Neural crest cell (in vitro differentiated cells): ENCODE results near the gene FCRLB. TPM values are rescaled to one million over a fixed set of nuclear protein-coding genes. Genes with fewer than 3 reads are reported as not detected.

Experiments
- DNase-seq: peaks from one replicate; pipeline ENCODE4 v3.0.0; 2021; ENCODE audit warnings: low read depth, mixed read lengths, low spot score
- H3K27ac Mint-ChIP-seq: one replicate; pipeline ENCODE4 v1.8.0; 2021; ENCODE audit warnings: mild to moderate bottlenecking, mixed read lengths; ENCODE audit not compliant: unreplicated experiment
- H3K27me3 Mint-ChIP-seq: 2 replicates; pipeline ENCODE4 v1.8.0; 2021; ENCODE audit warnings: low read depth, mild to moderate bottlenecking, mixed read lengths
- H3K36me3 Mint-ChIP-seq: 2 replicates; pipeline ENCODE4 v1.8.0; 2021; ENCODE audit warnings: low read depth, mild to moderate bottlenecking, mixed read lengths
- H3K4me1 Mint-ChIP-seq: 2 replicates; pipeline ENCODE4 v1.8.0; 2021; ENCODE audit warnings: mixed read lengths
- H3K4me3 Mint-ChIP-seq: one replicate; pipeline ENCODE4 v1.8.0; 2021; ENCODE audit warnings: mild to moderate bottlenecking, mixed read lengths
- H3K9me3 Mint-ChIP-seq: 2 replicates; pipeline ENCODE4 v1.8.0; 2021; ENCODE audit warnings: mixed read lengths
- total RNA-seq: library from RNA; stranded (reverse); gene quantifications from 2 replicates; pipeline ENCODE4 v1.2.1, GENCODE V29; 2021
- TF ChIP-seq, protein P1 (sequence below): fragments of 200-600 bp; sonication (generic); conservative IDR thresholded peaks from 2 replicates; pipeline ENCODE4 v1.5.0; 2021; ENCODE audit warnings: antibody characterized with exemption, mild to moderate bottlenecking

Gene FCRLB
- total RNA-seq, 1 donor from 2014 or later: 0.40 TPM

DNA sequence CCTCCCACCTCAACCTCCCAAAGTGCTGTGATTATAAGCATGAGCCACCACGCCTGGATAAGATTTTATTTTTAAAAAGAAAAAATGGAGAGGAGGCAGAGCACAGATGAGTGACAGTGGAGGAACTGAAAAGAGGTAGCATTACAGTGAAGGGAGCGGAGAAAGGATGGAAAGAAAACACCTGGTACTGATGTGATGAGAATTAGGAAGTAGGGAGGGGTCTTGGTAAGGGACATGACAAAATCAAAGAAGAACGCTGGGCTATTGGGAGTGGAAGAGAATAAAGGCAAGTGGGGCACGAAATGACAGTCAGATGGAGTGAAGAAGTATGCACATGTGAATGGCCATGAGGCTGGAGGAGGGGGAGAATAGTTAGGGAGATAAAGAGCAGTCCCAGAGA lies 12.0 kb upstream of the FCRLB start:
- H3K27ac Mint-ChIP-seq: no peak overlapping the region
- no peaks in the 10 kb centered on the region for H3K36me3 Mint-ChIP-seq
- TF ChIP-seq, protein P1, sequence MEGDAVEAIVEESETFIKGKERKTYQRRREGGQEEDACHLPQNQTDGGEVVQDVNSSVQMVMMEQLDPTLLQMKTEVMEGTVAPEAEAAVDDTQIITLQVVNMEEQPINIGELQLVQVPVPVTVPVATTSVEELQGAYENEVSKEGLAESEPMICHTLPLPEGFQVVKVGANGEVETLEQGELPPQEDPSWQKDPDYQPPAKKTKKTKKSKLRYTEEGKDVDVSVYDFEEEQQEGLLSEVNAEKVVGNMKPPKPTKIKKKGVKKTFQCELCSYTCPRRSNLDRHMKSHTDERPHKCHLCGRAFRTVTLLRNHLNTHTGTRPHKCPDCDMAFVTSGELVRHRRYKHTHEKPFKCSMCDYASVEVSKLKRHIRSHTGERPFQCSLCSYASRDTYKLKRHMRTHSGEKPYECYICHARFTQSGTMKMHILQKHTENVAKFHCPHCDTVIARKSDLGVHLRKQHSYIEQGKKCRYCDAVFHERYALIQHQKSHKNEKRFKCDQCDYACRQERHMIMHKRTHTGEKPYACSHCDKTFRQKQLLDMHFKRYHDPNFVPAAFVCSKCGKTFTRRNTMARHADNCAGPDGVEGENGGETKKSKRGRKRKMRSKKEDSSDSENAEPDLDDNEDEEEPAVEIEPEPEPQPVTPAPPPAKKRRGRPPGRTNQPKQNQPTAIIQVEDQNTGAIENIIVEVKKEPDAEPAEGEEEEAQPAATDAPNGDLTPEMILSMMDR: no peak
- DNase-seq: no peak
- H3K4me3 Mint-ChIP-seq: no peak overlapping the region
- H3K9me3 Mint-ChIP-seq: no peaks in the 10 kb centered on the region
- no peaks in the 10 kb centered on the region for H3K4me1 Mint-ChIP-seq
- H3K27me3 Mint-ChIP-seq: peaks cover 29% of the 10 kb centered on the region

DNA sequence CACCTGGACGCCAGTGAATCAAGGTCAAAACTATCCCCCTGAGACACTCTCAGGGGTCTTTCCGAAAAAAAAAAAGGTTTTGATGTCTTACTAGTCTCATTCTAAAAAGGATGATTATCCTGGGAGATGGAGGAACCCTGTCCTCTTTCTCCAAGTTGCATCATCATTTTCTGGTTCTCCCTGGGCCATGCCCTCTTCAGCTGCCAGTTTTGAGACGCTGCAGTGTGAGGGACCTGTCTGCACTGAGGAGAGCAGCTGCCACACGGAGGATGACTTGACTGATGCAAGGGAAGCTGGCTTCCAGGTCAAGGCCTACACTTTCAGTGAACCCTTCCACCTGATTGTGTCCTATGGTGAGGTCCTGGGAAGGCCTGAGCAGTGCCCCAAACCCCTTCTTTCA lies 10.8 kb upstream of the FCRLB start:
- H3K27ac Mint-ChIP-seq: no peak overlapping the region
- H3K9me3 Mint-ChIP-seq: no peaks in the 10 kb centered on the region
- TF ChIP-seq, protein P1: no peak
- H3K27me3 Mint-ChIP-seq: peaks cover 41% of the 10 kb centered on the region
- no peak for DNase-seq
- H3K36me3 Mint-ChIP-seq: no peaks in the 10 kb centered on the region
- no peaks in the 10 kb centered on the region for H3K4me1 Mint-ChIP-seq
- H3K4me3 Mint-ChIP-seq: no peak overlapping the region

DNA sequence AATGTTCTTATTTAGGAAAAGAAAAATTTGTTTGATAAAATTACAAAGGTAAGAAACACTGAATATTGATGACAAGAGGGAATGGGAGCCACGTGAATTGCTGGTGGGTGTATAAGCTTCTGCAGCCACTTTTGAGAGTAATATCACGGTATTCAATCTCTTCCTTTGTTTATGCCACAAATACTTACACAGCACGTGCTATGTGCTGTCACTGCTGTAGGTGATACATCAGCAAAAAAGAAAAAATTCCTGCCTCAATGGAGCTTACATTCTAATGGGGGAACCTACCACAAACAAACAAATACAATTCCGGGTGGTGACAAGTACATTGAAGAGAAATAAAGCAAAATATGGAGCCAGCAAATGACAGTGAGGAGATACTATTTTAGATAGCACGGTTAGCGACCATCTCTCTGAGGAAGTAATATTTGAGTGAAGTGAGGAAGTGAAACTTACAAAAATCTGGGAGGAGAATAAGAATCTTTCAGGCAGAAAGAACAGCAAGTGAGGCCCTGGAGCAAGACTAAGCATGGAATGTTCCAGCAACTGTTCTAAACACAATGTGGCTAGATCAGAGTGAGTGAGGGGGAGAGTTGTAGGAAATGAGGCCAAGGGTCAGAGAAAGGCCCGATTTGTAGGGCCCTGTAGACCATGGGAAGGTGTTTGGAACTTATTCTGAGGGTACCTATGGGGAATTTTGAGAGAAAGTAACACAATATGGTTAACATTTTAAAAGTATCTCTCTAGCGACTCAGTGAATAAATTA lies 2.6 kb upstream of the FCRLB start:
- Mint-ChIP-seq H3K4me1 (no peaks in the 10 kb centered on the region), H3K9me3 (no peaks in the 10 kb centered on the region), H3K27me3 (peaks cover 90% of the 10 kb centered on the region), H3K36me3 (no peaks in the 10 kb centered on the region), H3K4me3 (no peak overlapping the region), H3K27ac (no peak overlapping the region)
- DNase-seq: no peak
- TF ChIP-seq, protein P1: no peak

DNA sequence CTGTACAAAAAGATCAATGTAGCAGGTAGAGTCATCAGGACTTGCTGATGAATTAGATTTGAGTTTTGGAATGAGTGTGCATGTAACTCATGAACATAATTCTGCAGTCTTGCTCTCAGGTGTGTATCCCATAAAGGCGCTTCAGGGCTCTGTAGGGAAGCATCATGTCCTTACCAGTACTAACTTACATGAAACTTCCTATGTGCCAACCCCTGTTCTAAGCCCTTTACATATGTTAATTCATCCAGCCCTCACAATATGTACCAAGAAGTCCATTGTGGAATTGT lies 2.1 kb upstream of the FCRLB start:
- Mint-ChIP-seq H3K27ac (no peak overlapping the region), H3K9me3 (no peaks in the 10 kb centered on the region), H3K4me1 (no peaks in the 10 kb centered on the region), H3K36me3 (no peaks in the 10 kb centered on the region), H3K27me3 (peaks cover 90% of the 10 kb centered on the region), H3K4me3 (no peak overlapping the region)
- DNase-seq: no peak
- TF ChIP-seq, protein P1: no peak

DNA sequence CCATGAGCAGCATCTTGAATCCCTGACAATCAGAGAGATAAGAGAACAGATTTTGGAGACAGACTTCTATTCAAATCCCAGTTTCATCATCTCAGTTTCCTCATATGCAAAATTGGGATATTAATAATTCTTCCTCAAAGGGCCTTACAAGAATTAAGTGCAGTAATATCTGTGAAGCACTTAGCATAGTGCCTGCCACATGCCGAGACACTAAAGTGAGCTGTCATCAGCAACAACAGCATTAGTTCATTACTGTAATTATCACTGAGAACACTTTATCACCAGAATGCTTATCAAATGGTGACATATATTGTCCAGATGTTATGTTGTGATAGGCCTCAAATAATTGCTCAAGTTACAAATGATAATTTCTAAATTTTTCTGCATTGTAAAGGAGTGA lies 922 bp upstream of the FCRLB start:
- H3K4me1 Mint-ChIP-seq: no peaks in the 10 kb centered on the region
- H3K9me3 Mint-ChIP-seq: no peaks in the 10 kb centered on the region
- TF ChIP-seq, protein P1: no peak
- H3K27ac Mint-ChIP-seq: no peak overlapping the region
- no peak overlapping the region for H3K4me3 Mint-ChIP-seq
- H3K36me3 Mint-ChIP-seq: no peaks in the 10 kb centered on the region
- peaks cover 89% of the 10 kb centered on the region for H3K27me3 Mint-ChIP-seq
- no peak for DNase-seq
